K562 (cell line): ENCODE data around the gene FAM131C. TPM values are rescaled to one million over a fixed set of nuclear protein-coding genes. Genes with fewer than 3 reads are reported as not detected.

Experiments used
- E2F4 ChIP-seq: sonication (generic); formaldehyde crosslinking; IDR thresholded peaks from 2 replicates; pipeline ENCODE4 v1.8.0; 2022; ENCODE audit warnings: mild to moderate bottlenecking, low read depth, missing genetic modification reagents
- MEF2A ChIP-seq: IDR thresholded peaks from 2 replicates; pipeline ENCODE4 v1.6.1; 2011; ENCODE audit warnings: low read depth, mild to moderate bottlenecking, low read length, moderate library complexity; ENCODE audit not compliant: control insufficient read depth
- MGA ChIP-seq: fragments of 450-650 bp; IDR thresholded peaks from 2 replicates; pipeline ENCODE4 v1.6.1; 2016; ENCODE audit warnings: mild to moderate bottlenecking, moderate library complexity
- ZNF407 ChIP-seq: fragments of 450-650 bp; IDR thresholded peaks from 2 replicates; pipeline ENCODE4 v1.6.1; 2016; ENCODE audit warnings: low read depth
- polyA plus RNA-seq, 8 experiments: library from polyadenylated mRNA; depleted of rRNA in 4 of 8; stranded (reverse) in 5 of 8; unstranded in 3 of 8; fragments of >200 nt; fragmentation: Nextera tagmentation in 2 of 8; fragmentation: Illumina TruSeq in 1 of 8; extraction: Ambion mirVana in 2 of 8; extraction: Trizol in 1 of 8; gene quantifications; 2 replicates each; pipeline versions ENCODE4 v1.2.1 to v1.2.3, GENCODE V29; 2011 to 2014; ENCODE audit warnings: inconsistent platforms in 1 of 8, missing spikeins in 1 of 8
- total RNA-seq, 7 experiments: library from RNA; depleted of rRNA in 6 of 7; stranded (reverse); fragments of >200 nt in 6 of 7; fragmentation: Illumina TruSeq in 2 of 7; extraction: Trizol in 2 of 7; gene quantifications; 2 replicates each; pipeline versions ENCODE4 v1.2.1 to v1.2.3, GENCODE V29; 2011 to 2021; ENCODE audit warnings: low replicate concordance in 1 of 7

The FAM131C gene
- total and polyA plus RNA-seq, 9 of the 15 experiments (the other 6 are each of a cell fraction or from before 2014, with no cell fraction given), result 0.10 to 0.29 (median 0.16) TPM; not detected in 6

- no peak for TF ChIP-seq MEF2A
- TF ChIP-seq E2F4 (CRISPR knock-in tag), result no peak
- no peak for TF ChIP-seq ZNF407
- TF ChIP-seq MGA, result peak; percentile 89
These were observed 58.7 kb downstream of the FAM131C start (continued) for GRCh38 chr1:16014509-16015482.
